HG03442 (cell line): ENCODE results near the gene HPSE2.

ENCODE experiments used
- ATAC-seq: cut with Tn5 transposase; IDR thresholded peaks from one replicate; pipeline ENCODE4 v1.9.1; 2021; ENCODE audit warnings: mild to moderate bottlenecking, moderate library complexity; ENCODE audit not compliant: unreplicated experiment

HPSE2 gene

DNA sequence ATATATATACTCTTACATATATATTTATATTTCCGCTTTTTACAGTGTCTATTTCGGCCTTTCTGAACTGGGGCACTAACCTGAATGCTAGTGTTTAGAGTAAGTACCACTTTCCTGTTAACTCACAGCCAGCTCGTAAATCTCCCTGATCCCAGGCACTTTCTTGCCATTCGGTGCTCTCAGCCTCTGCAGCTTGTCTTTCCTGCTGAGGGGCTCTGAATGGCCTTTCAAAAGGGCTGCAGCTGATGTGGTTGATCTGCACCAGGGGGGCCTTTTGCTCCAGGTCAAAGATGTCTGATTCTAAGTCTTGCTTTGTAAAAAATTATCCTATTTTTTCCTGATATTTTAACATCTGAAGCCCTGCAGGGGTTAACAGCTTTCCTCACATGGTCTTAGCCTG is 763.5 kb downstream of the HPSE2 start:
- no peak for ATAC-seq

DNA sequence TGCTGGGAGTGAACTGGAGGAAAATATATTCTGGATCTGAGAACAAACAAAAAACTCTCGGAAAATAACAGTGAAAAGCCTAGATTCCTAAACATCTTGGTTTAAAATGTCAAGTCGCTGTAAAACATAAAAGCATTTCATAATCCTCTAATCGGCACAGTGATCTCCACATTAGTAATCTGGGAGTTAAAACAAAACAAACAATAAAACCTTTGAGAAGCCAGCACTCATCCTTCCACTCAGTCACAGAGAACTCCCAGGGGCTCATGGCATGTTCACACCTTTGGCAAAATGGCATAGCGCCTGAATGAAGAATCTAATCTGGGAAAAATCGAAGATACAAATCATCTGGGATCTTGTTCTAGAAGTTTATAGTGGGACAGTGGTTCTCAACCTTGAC is 764.8 kb downstream of the HPSE2 start:
- no peak for ATAC-seq

DNA sequence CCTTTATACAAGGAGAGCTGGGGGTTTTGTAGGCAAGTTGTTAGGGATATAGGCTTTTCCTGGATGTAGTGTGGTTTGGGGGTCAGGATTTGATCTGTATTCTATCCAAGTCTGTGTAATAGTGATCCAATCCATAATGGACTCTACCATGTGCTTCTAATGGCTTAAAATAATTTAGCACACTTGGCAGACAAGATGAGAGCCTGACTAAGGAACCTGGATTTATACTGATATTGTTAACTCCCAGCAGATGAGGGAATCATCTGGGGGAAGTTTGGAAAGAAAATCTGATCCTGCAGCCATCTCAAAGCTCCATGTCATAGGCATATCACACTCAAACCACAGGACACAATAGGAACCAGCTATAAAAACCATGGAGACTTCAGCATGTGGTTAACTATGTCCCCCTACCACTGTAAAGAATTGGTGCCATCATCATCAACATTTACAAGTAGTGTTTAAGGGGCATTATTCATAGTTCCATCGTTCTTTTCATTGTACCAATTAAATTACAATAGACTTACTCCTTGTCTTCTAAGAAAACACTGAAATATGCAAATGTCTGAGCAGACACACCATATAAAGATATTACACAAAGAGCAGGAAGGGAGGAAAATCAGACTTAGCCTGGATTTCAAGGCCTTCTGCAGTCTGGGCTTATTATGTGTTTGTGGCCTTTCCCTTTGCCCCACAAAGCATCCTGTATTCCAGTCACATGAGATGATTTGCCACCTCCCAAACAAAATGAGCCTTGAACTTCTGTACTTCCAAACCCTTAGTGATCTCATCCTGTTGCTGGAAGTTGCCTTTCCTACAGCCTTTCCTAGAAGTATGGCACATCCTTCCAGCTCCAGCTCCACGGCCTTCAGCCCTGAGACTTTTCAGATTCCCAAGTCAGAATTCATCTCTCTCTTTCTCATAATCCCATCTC is 766.4 kb downstream of the HPSE2 start:
- ATAC-seq: no peak

DNA sequence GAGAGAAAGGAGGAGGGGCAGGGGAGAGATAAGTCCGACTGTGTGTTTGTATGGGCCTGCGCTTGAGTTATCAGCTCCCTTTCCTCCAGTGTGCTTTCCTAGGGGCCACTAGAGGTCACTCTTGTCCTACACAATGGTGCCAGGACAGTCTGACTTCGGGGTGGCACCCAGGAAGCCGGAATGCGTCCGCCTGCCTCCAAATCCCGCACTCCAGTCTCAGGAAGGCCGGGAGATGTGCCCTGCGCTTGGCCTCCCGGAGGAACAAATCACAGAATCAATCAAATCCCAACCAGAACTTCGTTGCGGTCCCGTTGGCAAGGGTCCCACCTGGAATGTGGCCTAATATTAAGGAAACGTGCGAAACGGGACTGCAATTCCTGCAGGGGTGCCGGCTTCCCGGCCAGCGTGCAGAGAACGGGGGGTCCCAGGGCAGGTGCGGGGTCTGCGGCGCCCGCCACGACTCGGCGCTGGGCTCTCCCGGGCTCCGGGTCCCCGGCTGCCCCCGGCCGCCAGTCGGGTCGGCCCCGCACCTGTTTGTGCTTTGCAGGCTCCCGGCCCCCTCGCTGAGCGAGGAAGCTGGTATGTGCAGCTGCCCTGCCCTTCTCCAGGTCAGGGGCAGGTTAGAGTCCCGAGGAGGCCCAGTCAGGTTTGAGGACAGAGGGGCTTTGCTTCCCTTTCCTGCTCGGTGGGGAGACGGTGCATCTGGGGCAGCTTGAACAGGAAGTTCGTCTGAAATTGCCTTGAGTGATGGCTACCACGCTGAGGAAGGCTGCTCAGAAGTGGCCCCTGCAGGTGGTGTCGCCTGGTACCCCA is 767.9 kb downstream of the HPSE2 start:
- peak; percentile 89 for ATAC-seq

DNA sequence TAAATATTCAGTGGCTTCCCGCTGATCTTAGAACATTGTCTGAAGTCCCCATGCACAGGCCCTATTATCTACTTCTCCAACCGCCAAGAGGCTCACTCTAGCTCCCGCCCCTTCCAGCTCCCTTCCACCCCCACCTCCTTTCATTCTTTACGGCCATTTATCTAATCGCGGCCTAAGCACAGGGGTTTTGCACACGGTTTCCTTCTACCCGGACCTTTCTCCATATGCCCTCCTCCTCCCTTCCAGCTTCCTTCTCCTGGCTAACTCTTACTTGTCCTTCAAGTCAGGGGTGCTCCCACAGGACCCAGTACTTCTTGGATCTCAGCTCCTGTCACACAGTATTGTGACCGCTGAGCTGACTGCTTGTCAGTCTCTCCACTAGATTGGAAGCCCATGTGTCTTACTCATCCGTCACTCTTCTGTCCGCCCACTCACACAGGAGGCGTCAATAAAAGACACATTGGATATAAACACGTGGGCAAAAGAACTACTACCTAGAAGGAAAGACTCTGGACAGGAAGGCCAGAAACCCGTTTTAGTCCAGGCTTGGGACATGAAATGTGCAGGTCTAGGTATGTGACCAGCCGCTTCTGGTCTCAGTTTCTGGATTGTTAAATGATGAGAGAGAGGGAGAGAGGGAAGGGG is 768.7 kb downstream of the HPSE2 start:
- no peak for ATAC-seq

DNA sequence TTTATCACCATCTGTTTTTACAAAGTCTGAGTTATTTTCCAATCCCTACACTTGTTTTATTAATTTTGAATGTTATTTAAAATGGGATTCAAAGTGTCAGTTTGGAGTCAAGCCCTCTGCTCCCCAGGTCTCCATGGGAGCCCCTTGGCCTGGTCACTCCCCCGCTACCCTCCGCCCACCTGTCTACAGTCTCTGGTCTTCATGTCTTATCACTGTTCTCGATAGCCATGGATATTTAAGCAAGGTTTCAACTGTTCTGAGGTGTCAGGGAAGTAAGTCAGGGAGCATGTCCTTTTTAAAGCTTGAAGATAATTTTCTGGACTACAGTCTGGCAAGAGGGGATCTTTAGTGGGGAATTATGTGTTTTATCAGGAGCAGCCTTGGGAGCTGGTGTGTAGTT is 769.8 kb downstream of the HPSE2 start:
- no peak for ATAC-seq

DNA sequence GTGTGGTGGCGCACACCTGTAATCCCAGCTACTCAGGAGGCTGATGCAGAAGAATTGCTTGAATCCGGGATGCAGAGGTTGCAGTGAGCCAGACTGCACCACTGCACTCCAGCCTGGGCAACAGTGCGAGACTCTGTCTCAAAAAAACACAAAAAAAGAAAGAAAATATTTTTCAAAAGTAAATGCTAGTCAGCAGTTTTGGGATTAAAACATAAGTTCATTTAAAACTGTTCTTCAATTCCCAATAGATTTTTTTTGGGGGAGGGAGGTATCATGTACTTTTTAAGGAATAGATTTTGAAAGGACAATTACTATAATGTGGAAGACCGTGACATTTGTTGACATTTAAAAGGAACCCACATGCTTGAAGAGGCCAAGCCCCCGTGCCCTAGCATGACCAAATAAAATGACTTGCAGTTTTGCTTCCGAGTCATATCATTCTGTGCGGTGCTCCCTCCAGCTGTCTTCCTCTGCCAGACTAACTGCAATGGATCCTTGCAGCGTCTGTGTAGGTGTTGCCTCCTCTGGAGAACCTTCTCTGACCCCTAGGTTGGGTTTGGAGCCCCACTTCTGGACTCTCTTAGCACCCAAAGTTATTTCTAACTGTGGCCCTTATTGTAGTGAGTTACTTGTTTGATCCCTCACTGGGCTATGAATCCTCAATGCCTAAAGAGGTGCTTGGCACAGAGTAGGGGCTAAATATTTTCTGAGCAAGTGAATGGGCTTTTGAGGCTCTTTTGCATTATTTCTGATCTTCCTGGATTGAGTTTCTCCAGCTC is 771.5 kb downstream of the HPSE2 start:
- no peak for ATAC-seq

DNA sequence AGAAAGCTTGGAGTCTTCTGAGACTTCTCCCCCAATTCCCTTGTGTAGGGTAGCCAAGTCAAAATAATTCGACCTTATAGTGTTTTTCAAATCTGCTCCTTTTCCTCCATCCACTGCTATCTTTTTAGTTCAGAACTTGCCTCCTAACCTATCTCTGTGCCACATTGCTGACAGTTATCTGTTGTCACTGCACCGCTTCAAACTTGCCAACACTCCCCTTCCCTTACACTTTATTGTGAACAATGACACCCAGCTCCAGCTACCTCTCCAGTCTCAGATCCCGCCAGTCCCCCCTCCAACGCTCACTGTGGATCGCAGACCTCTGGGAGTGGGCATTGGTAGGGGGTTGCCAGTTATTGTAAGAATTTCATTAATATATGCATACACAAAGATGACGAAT is 772.6 kb downstream of the HPSE2 start:
- ATAC-seq: no peak

DNA sequence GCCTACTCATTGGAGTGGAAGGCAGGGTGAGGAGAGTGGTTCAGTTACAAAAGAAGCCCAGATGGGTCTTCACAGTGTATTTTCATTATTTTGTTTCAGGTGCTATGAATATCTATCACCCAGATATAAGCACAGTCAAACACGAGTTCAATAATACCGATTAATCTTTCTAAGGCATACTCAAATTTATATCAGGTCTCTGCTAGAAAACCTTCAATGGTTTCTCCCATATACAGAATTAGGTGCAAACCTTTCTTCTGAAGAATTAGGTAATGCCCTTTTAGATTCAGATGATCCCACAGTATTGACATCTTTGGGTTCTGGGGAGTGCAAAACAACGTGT is 774.2 kb downstream of the HPSE2 start:
- ATAC-seq: no peak

DNA sequence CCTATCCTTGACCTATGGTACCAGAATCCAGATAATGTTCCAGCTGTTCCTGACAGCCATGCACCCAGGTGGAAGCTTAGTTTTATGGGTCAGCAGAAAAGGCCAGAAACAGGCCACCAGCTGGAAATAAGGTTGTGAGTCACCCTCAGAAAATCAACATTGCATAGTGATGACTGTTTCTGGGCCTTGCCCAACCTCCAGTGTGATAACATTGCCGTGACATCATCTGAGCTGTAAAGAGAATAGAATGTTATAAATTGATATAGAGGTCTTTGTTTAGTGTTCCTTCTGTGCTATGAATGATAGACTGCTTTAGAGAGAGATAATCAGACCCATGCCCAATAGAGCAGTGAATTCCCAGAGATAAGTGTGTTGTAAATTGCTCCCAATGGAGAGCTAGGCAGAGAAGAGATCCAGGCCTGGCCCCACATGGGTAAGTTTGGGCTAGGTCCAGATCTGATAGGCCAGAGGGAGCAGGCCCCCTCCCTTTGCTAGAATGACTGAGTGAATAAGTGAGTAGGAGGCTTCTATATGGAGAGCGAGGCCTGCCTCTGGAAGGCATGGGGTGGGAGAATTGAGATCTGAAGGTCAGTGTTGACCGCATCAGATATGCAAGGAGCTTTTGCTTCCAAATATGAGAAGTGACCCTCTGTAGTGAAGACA is 774.7 kb downstream of the HPSE2 start:
- ATAC-seq: no peak

DNA sequence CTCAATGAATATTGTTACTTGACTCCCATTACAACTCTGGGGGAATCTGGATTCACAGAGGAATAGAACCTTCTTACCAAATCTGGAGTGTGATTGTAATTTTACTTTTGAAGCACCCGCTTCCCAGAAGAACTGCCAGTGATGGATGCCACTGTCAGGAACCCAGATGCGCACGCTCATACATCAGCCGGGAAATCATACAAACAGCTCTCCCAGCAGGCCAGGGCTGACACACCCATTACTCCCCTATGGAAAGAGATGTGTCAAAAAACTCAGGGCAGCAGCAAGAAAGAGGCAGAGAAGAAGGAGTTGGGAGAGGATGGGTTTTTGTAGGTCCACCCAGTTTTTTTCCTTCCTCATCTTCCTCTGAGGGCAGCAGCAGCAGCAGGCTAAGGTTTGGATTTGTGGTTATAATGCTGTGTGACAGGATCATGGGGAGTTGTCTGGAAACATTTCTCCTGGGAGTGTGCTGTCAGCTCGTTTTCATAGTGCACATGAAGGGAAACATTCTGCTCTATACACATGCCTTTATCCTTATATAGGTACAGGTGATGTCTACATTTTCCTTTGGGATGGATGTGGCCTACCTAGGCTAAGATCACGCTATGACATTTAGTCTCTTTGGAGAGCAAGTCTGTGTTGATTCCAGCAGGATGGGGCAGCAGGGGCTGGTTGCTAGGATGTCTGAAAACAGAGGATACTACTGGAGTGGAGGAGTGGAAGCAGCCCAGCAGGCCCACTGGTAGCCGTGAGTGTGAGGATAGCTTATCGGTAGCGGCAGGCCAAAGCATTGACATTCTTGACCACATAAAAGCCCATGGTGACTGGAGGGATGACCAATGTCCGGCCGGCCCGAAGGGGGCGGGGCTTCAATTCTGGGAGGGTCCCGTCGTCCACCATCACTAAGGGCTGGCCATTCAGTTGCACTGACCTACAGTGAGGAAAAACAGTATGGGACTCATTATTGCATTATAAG is 776.6 kb downstream of the HPSE2 start:
- ATAC-seq: no peak

DNA sequence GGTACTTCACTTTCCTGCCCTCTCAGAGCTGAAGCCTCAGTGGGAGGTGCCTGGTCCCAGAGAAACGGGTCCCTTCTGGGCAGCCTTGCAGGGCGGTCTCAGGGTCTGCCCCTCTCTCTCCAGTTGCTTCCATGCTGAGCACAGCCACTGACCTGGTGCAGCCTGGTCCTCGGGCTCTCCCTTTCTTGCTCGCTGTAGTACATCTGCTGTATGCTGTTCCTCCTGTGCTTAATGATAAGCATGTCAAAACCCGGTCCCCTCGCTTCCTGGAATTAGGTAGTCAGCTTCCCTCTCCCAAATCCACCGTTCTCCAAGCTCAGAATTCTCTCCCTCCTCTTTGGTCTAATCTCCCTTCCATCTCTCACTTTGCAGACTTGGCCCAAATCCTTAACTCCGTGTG is 777.9 kb downstream of the HPSE2 start:
- no peak for ATAC-seq

DNA sequence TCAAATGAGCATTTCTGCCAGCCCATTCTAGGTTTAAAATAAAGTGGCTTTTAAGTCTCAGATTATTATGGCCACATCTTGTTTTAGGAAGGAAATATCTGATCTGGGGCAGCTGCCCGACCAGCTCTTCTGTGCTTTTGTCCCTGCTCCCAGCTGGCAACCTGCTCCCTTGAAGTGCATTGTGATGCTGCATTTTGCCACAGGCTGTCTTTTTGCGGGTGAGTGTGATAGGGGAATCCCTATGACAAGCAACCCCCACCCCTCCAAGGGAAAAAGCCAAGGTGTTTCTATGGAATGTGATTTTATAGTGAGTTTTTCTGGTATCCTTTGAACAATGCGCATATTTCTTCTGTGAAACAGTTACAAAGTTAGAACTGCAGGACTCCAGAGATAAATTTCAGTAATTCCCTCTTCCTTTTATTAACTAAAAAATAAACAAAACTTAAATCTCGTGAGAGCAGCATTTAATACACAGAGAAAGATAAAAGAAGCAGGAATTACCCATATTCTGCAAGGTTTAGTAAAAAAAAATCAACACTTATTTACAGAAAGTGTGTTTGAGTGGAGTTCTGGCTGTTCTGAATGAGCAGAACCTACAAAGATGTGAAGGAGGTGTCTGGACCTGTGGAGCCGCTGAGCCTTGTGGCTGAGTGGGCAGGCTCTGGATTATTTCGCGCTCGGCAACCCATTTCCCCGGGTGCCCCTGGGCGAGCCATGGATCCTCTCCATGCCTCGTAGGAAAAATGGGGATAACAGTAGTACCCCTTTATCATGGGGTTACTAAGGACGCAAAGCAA is 778.8 kb downstream of the HPSE2 start:
- ATAC-seq: no peak

DNA sequence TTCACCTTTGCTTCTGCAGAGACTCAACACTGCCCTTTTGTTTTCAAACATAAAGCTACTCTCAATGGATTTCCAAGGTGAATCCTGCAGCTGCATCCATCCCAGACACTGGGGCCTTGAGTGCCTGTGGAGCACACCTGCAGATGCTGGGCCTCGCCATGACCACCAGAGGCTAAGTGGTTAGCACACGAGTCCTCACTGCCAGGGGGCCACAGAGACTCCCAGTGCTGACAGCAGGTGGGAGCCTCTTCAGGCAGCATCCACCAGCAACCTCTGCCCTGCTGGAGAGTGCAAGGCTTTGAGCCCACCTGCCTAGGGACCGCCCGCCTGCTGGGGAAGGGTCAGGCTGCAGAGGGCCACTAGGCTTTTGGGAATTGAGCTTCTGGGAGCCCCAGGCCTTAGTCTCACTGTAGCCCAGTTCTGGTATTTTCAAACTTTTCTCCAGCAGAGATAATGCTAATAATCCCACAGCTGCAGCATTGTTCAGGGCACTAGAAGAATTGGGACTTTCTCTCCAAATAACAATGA is 779.5 kb downstream of the HPSE2 start:
- ATAC-seq: no peak

DNA sequence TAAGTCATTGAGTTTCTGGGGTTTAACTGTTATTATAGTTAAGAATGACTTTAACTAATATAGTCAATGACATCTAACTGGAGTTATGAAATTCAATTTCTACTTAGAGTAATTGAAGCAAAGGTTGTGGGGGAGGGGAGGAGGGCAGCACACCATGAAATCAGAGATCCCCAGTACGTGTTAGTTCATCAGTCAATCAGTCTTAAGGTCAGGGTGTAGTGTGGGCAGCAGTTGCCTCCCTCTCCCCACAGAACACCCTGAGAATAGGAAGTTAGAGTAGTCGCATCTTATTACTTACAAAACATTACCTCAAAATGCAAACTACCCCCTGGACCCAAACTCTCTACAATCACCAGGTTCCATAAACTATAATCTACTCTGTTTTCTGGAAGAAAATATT is 781.9 kb downstream of the HPSE2 start:
- no peak for ATAC-seq

DNA sequence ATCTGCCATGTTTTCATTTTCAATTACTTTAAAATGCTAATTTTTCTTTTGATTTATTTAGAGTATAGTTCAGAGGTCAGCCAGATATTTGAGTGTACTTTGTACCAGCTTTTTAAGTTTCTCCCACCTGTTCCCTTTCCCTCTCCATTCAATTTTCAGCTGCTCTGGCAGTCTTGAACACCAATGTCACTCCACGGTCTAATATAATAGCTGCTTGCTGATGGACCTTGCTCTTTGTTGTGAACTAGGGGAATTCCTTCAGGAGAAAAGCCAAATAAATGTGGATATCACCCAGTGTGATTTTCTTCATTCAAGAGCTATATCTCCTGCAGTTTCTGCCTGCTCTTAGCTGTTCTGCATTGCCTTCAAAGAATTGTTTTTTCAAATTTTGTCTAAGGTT is 785.0 kb downstream of the HPSE2 start:
- no peak for ATAC-seq

DNA sequence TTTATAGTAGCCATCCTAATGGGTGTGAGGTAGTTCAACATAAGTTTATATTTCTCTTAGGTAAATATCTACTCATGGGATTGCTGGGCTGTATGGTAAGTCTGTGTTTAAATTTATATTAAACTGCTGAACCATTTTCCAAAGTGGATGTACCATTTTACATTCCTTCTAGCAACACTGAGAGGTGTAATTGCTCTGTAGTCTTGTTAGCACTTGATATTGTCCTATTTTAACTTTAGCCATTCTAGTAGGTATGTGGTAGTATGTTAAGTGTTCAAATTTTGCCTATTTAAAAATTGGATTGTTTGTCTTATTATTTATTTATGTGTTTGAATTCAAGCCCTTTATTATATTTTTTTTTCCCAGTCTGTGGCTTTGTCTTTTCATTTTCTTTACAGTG is 786.4 kb downstream of the HPSE2 start:
- ATAC-seq: no peak

DNA sequence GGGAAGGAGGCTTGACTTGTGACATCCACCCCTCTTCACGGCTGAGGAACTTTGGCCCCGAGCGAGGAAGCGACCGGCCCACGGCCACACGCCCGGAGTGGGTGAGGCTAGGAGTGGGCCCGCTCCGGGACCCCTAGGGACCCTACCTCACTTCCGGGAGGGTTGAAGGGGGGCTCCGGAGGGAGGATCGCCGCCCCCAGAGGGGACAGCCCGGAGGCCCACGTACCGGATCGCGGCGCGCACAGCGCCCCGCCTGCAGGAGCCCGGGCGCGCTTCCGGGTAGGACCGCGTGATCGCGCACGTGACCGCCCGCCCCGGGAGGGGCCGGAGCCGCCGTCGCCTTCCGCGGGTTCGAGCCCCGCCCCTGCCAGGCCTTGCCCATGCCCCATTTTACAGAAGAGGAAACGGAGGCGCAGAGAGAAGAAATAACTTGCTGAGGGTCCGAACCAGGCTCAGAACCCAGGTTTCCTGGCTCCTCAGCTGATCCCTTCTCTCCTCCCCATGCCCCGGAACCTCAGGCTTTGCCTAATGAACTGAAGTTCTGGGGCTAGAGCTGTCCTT is 788.9 kb downstream of the HPSE2 start, which contains the start of gene HPS1:
HPS1 (minus strand) TSS at position 275 of the 561 bp plus-strand sequence. CDS start 3,695 bp downstream, outside the sequence.
- ATAC-seq: peak; percentile 90
